Diencephalon (tissue), 1 donor: Measurements from ENCODE around the gene ORM1. TPM values are rescaled to one million over a fixed set of nuclear protein-coding genes. Genes with fewer than 3 reads are reported as not detected.

Experiments used
- total RNA-seq: library from RNA; depleted of rRNA; stranded (reverse); fragments of >200 nt; gene quantifications from one replicate; pipeline ENCODE4 v1.2.3, GENCODE V29; 2014

ORM1 gene
- total RNA-seq, result not detected

DNA sequence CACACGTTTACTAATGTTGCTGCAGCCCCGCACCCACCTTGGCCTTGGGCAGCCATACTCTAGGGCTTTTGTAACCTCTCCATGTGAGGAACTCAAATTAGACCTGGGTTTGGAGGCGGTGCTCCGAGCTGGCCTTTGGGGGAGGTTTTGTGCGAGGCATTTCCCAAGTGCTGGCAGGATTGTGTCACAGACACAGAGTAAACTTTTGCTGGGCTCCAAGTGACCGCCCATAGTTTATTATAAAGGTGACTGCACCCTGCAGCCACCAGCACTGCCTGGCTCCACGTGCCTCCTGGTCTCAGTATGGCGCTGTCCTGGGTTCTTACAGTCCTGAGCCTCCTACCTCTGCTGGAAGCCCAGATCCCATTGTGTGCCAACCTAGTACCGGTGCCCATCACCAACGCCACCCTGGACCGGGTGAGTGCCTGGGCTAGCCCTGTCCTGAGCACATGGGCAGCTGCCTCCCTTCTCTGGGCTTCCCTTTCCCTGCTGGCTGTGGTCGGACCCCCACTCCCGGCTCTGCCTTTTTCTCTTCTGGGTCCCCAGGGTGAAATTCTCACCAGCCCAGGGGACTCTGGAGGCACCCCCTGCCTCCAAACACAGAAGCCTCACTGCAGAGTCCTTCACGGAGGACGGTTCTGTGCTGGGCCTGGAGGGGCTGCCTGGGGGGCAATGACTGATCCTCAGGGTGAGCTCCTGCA lies at the start of gene ORM1:
Gene ORM1, plus strand, starts transcription at position 268 of the 701 bp plus-strand sequence. Its CDS starts 36 bp downstream, at position 304.

DNA sequence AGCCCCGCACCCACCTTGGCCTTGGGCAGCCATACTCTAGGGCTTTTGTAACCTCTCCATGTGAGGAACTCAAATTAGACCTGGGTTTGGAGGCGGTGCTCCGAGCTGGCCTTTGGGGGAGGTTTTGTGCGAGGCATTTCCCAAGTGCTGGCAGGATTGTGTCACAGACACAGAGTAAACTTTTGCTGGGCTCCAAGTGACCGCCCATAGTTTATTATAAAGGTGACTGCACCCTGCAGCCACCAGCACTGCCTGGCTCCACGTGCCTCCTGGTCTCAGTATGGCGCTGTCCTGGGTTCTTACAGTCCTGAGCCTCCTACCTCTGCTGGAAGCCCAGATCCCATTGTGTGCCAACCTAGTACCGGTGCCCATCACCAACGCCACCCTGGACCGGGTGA lies 6.7 kb downstream of the ORM1 start, which contains the start of gene ORM2:
Gene ORM2, plus strand, starts transcription at position 245 of the 398 bp plus-strand sequence. Its CDS starts 36 bp downstream, at position 281.

Other genes with a start within 250 kb of the ORM1 start
- not detected for gene AMBP, start 244.8 kb upstream of the ORM1 start, total RNA-seq
- gene KIF12, start 223.8 kb upstream of the ORM1 start, total RNA-seq, result 0.92 TPM
- 1.6 TPM for gene COL27A1, start 167.6 kb upstream of the ORM1 start, total RNA-seq
- gene ORM2, start 6.8 kb downstream of the ORM1 start, total RNA-seq, result not detected
- gene AKNA, start 64.9 kb downstream of the ORM1 start, total RNA-seq, result 11.1 TPM
- gene WHRN, start 182.4 kb downstream of the ORM1 start, total RNA-seq, result 5.8 TPM